ENCODE measurements around the gene TMEM186. TPM values are rescaled to one million over a fixed set of nuclear protein-coding genes. Genes with fewer than 3 reads are reported as not detected.

TMEM186 gene
- total RNA-seq, 1 experiment from 2014 or later = 12.4 TPM

DNA sequence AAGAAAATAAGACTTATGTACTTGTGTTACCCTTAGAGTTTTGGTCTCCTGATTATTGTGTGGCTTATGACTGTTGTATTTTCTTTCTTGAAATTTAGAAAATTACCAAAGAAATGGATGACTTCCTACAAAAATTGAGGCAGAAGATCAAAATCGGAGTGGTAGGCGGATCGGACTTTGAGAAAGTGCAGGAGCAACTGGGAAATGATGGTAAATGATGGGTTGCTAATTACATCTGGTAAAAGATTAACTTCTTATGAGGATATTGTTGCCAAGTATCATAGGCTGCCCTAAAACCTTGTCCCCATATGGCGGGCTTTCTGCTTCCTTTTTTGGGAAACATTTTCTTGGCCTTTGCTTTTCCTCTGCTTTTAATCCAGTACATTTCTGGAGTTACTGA, 4.3 kb upstream of the TMEM186 start:
- ATAC-seq (no peak), DNase-seq (ENCODE audit: low read depth, low spot score) (no peak)
- no peak overlapping the region for H3K4me3 ChIP-seq (ENCODE audit: low read depth in 2 of 2, low read length in 2 of 2)
- no peaks in the 10 kb centered on the region for H3K27me3 ChIP-seq (ENCODE audit: control insufficient read depth, insufficient read depth, low read length)
- peaks cover 8% of the 10 kb centered on the region for H3K4me1 ChIP-seq (ENCODE audit: control insufficient read depth, insufficient read depth, low read length)
- H3K9me3 ChIP-seq (ENCODE audit: control insufficient read depth, insufficient read depth, low read depth, low read length) = no peaks in the 10 kb centered on the region
- in situ Hi-C loops (cut with HindIII; ENCODE audit: low pct_unique_long_range_greater_than_20kb, low sequenced_read_pairs) (no loop called here), intact Hi-C loops (cut with micrococcal nuclease; ENCODE audit: unreplicated experiment) (no loop called here)
- BruUV-seq (replicated peaks) = no TSS peak
- no peak overlapping the region for H3K27ac ChIP-seq (ENCODE audit: low read length)
- peaks cover 35% of the 10 kb centered on the region for H3K36me3 ChIP-seq (ENCODE audit: control insufficient read depth, insufficient read depth, low read length)
- TF ChIP-seq, protein P1, sequence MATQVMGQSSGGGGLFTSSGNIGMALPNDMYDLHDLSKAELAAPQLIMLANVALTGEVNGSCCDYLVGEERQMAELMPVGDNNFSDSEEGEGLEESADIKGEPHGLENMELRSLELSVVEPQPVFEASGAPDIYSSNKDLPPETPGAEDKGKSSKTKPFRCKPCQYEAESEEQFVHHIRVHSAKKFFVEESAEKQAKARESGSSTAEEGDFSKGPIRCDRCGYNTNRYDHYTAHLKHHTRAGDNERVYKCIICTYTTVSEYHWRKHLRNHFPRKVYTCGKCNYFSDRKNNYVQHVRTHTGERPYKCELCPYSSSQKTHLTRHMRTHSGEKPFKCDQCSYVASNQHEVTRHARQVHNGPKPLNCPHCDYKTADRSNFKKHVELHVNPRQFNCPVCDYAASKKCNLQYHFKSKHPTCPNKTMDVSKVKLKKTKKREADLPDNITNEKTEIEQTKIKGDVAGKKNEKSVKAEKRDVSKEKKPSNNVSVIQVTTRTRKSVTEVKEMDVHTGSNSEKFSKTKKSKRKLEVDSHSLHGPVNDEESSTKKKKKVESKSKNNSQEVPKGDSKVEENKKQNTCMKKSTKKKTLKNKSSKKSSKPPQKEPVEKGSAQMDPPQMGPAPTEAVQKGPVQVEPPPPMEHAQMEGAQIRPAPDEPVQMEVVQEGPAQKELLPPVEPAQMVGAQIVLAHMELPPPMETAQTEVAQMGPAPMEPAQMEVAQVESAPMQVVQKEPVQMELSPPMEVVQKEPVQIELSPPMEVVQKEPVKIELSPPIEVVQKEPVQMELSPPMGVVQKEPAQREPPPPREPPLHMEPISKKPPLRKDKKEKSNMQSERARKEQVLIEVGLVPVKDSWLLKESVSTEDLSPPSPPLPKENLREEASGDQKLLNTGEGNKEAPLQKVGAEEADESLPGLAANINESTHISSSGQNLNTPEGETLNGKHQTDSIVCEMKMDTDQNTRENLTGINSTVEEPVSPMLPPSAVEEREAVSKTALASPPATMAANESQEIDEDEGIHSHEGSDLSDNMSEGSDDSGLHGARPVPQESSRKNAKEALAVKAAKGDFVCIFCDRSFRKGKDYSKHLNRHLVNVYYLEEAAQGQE (IDR thresholded peaks at IDR 0.05; ENCODE audit: insufficient read depth in 1 of 2, low read depth in 2 of 2, low read length in 1 of 2) = no peak
- TF ChIP-seq POLR2AphosphoS5 (IDR thresholded peaks at IDR 0.05; ENCODE audit: low read depth, low read length) (no peak), SIN3A (IDR thresholded peaks at IDR 0.05; ENCODE audit: borderline replicate concordance, insufficient read depth, low read depth, low read length) (no peak), TCF7L2 (IDR thresholded peaks at IDR 0.05; ENCODE audit: low read depth, low read length) (no peak)
- TF ChIP-seq, protein P2, sequence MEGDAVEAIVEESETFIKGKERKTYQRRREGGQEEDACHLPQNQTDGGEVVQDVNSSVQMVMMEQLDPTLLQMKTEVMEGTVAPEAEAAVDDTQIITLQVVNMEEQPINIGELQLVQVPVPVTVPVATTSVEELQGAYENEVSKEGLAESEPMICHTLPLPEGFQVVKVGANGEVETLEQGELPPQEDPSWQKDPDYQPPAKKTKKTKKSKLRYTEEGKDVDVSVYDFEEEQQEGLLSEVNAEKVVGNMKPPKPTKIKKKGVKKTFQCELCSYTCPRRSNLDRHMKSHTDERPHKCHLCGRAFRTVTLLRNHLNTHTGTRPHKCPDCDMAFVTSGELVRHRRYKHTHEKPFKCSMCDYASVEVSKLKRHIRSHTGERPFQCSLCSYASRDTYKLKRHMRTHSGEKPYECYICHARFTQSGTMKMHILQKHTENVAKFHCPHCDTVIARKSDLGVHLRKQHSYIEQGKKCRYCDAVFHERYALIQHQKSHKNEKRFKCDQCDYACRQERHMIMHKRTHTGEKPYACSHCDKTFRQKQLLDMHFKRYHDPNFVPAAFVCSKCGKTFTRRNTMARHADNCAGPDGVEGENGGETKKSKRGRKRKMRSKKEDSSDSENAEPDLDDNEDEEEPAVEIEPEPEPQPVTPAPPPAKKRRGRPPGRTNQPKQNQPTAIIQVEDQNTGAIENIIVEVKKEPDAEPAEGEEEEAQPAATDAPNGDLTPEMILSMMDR (IDR thresholded peaks at IDR 0.05) = no peak
- ChIA-PET POLR2A (no interaction called here), CTCF (no interaction called here)

DNA sequence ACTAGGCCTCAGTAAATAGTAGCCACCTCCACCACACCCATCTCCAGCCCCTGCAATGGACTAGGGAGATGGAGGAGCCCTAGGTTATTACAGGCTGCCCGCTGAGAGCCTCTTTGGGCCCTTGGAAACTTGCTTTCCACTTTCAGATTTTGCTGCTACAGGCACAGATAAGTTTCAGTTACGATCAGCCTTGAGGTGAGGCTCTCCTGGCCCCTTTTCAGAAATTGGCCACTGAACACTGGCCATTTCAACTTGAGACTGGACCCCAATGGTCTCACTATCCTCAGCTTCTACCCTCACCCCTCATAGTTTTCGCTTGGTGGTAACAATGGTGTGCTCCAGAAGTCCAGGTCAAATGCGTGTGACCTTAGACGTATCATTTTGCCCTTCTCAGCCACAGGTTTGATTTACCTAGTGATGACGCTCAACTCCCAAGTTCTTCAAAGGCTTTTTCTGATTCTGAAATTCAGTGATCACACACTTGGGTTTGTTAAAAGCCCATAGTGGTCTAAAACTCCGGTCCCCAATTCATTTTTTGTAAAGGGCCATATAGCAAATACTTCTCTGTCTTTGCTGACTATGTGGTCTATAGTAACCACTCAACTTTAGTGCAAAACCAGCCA, 1.2 kb upstream of the TMEM186 start:
- POLR2A ChIA-PET = no interaction called here
- CTCF ChIA-PET = no interaction called here
- Histone ChIP-seq H3K27ac (ENCODE audit: low read length) (peak overlapping the region; percentile 98), H3K4me3 (ENCODE audit: low read depth in 2 of 2, low read length in 2 of 2) (peak overlapping the region; percentile 94 to 99), H3K4me1 (ENCODE audit: control insufficient read depth, insufficient read depth, low read length) (peaks cover 20% of the 10 kb centered on the region), H3K9me3 (ENCODE audit: control insufficient read depth, insufficient read depth, low read depth, low read length) (no peaks in the 10 kb centered on the region), H3K27me3 (ENCODE audit: control insufficient read depth, insufficient read depth, low read length) (no peaks in the 10 kb centered on the region), H3K36me3 (ENCODE audit: control insufficient read depth, insufficient read depth, low read length) (peaks cover 22% of the 10 kb centered on the region)
- no peak for DNase-seq (ENCODE audit: low read depth, low spot score)
- TF ChIP-seq TCF7L2 (IDR thresholded peaks at IDR 0.05; ENCODE audit: low read depth, low read length) = no peak
- no peak for TF ChIP-seq SIN3A (IDR thresholded peaks at IDR 0.05; ENCODE audit: borderline replicate concordance, insufficient read depth, low read depth, low read length)
- no peak for TF ChIP-seq POLR2AphosphoS5 (IDR thresholded peaks at IDR 0.05; ENCODE audit: low read depth, low read length)
- TF ChIP-seq, protein P1 (IDR thresholded peaks at IDR 0.05; ENCODE audit: insufficient read depth in 1 of 2, low read depth in 2 of 2, low read length in 1 of 2) = no peak
- TF ChIP-seq, protein P2 (IDR thresholded peaks at IDR 0.05) = no peak
- no TSS peak for BruUV-seq (replicated peaks)
- ATAC-seq = no peak
- intact Hi-C loops (cut with micrococcal nuclease; ENCODE audit: unreplicated experiment) = no loop called here
- in situ Hi-C loops (cut with HindIII; ENCODE audit: low pct_unique_long_range_greater_than_20kb, low sequenced_read_pairs) = no loop called here
